Measurements from ENCODE around the gene FHIT. TPM values are rescaled to one million over a fixed set of nuclear protein-coding genes. Genes with fewer than 3 reads are reported as not detected.

Gene FHIT
- total and polyA plus RNA-seq, 8 donors, result 1.8 to 10.6 (median 7.1) TPM

GRCh38 chr3:61043156-61043555 lies 208.1 kb downstream of the FHIT start:
- H3K36me3 ChIP-seq, result peaks cover 0 to 5% (median 0%) of the 10 kb centered on the region in 4 donors
- no peak overlapping the region for H3K27ac ChIP-seq
- TF ChIP-seq CTCF (IDR thresholded peaks at IDR 0.05) (no peak), POLR2A (IDR thresholded peaks at IDR 0.05) (no peak), EP300 (IDR thresholded peaks at IDR 0.05) (no peak), POLR2AphosphoS5 (IDR thresholded peaks at IDR 0.05) (no peak)
- H3K27me3 ChIP-seq, result no peaks in the 10 kb centered on the region
- intact Hi-C loops (cut with DNase I; ENCODE audit: low total_unique reads), result no loop called here
- WGBS, 5 donors, result 91 to 97% (median 94%) methylated on average over 7 to 10 of the region's 10 CpGs
- H3K9me3 ChIP-seq, result peaks cover 0 to 47% (median 19%) of the 10 kb centered on the region in 4 donors
- H3K4me1 ChIP-seq, result no peaks in the 10 kb centered on the region
- no peak for DNase-seq
- no peak overlapping the region for H3K4me3 ChIP-seq

- TF ChIP-seq EP300 (IDR thresholded peaks at IDR 0.05) (no peak), POLR2AphosphoS5 (IDR thresholded peaks at IDR 0.05) (no peak), POLR2A (IDR thresholded peaks at IDR 0.05) (no peak), CTCF (IDR thresholded peaks at IDR 0.05) (no peak)
- peaks cover 0 to 34% (median 19%) of the 10 kb centered on the region in 4 donors for H3K9me3 ChIP-seq
- no peaks in the 10 kb centered on the region for H3K4me1 ChIP-seq
- peaks cover 0 to 5% (median 0%) of the 10 kb centered on the region in 4 donors for H3K36me3 ChIP-seq
- H3K27me3 ChIP-seq, result no peaks in the 10 kb centered on the region
- 86 to 90% (median 89%) methylated on average over 2 of the region's 2 CpGs for WGBS, 5 donors
- intact Hi-C loops (cut with DNase I; ENCODE audit: low total_unique reads), result no loop called here
- no peak for DNase-seq
- H3K4me3 ChIP-seq, result no peak overlapping the region
- H3K27ac ChIP-seq, result no peak overlapping the region
These were observed 210.6 kb downstream of the FHIT start for GRCh38 chr3:61040618-61041017.

- intact Hi-C loops (cut with DNase I; ENCODE audit: low total_unique reads), result no loop called here
- Histone ChIP-seq H3K4me1 (no peaks in the 10 kb centered on the region), H3K27me3 (no peaks in the 10 kb centered on the region), H3K9me3 (peaks cover 0 to 1% (median under 1%) of the 10 kb centered on the region in 4 donors), H3K27ac (no peak overlapping the region), H3K4me3 (no peak overlapping the region), H3K36me3 (peaks cover 0 to under 1% (median 0%) of the 10 kb centered on the region in 4 donors)
- no peak for DNase-seq
- TF ChIP-seq POLR2AphosphoS5 (IDR thresholded peaks at IDR 0.05), result no peak
- no peak for TF ChIP-seq EP300 (IDR thresholded peaks at IDR 0.05)
- TF ChIP-seq POLR2A (IDR thresholded peaks at IDR 0.05), result no peak
- no peak for TF ChIP-seq CTCF (IDR thresholded peaks at IDR 0.05)
- WGBS, 5 donors, result 91 to 94% (median 93%) methylated on average over 1 of the region's 1 CpG
These were observed 215.7 kb downstream of the FHIT start for GRCh38 chr3:61035573-61035972.

- no peaks in the 10 kb centered on the region for H3K27me3 ChIP-seq
These were observed 218.3 kb downstream of the FHIT start for GRCh38 chr3:61032991-61033390.

GRCh38 chr3:61031503-61031902 lies 219.7 kb downstream of the FHIT start:
- Histone ChIP-seq H3K27ac (no peak overlapping the region), H3K4me1 (no peaks in the 10 kb centered on the region), H3K4me3 (no peak overlapping the region), H3K9me3 (no peaks in the 10 kb centered on the region), H3K27me3 (no peaks in the 10 kb centered on the region), H3K36me3 (no peaks in the 10 kb centered on the region)
- 93 to 100% (median 98%) methylated on average over 2 of the region's 2 CpGs for WGBS, 5 donors
- DNase-seq, result no peak
- intact Hi-C loops (cut with DNase I; ENCODE audit: low total_unique reads), result no loop called here
- TF ChIP-seq EP300 (IDR thresholded peaks at IDR 0.05), result no peak
- no peak for TF ChIP-seq CTCF (IDR thresholded peaks at IDR 0.05)
- no peak for TF ChIP-seq POLR2AphosphoS5 (IDR thresholded peaks at IDR 0.05)
- no peak for TF ChIP-seq POLR2A (IDR thresholded peaks at IDR 0.05)

More at GRCh38 chr3:61032991-61033390, 218.3 kb downstream of the FHIT start:
- no peak overlapping the region for H3K4me3 ChIP-seq
- H3K4me1 ChIP-seq, result no peaks in the 10 kb centered on the region
- intact Hi-C loops (cut with DNase I; ENCODE audit: low total_unique reads), result no loop called here
- no peak for DNase-seq
- H3K27ac ChIP-seq, result no peak overlapping the region
- H3K9me3 ChIP-seq, result no peaks in the 10 kb centered on the region
- TF ChIP-seq EP300 (IDR thresholded peaks at IDR 0.05) (no peak), POLR2AphosphoS5 (IDR thresholded peaks at IDR 0.05) (no peak)
- no peaks in the 10 kb centered on the region for H3K36me3 ChIP-seq
- 75 to 80% (median 78%) methylated on average over 5 of the region's 5 CpGs for WGBS, 5 donors
